Mammary epithelial cell (primary cell): ENCODE data around the gene FBXW2.

Experiments used
- CTCF ChIP-seq, 2 donors: IDR thresholded peaks in 1 of 2; conservative IDR thresholded peaks in 1 of 2; 2 replicates each; pipeline ENCODE4 v1.5.1; 2011 to 2012; ENCODE audit warnings: inconsistent platforms in 2 of 2, low read length in 2 of 2, mild to moderate bottlenecking in 2 of 2, control low read depth in 1 of 2, low read depth in 1 of 2; ENCODE audit not compliant: insufficient read depth in 1 of 2; ENCODE audit errors: extremely low read depth in 1 of 2
- EZH2 ChIP-seq: IDR thresholded peaks from 2 replicates; pipeline ENCODE4 v1.6.1; 2012; ENCODE audit warnings: low read length, inconsistent platforms, borderline replicate concordance

- TF ChIP-seq CTCF (conservative IDR thresholded peaks at IDR 0.05 in 1 of 2, IDR thresholded peaks at IDR 0.05 in 1 of 2; ENCODE audit: extremely low read depth in 1 of 2, insufficient read depth in 1 of 2, low read depth in 1 of 2, low read length in 2 of 2): no peak
- no peak for TF ChIP-seq EZH2
Observed at GRCh38 chr9:120737416-120738165, 55.6 kb downstream of the FBXW2 start.
